Endothelial cell of umbilical vein (primary cell): ENCODE results near the gene OVOL1. TPM values are rescaled to one million over a fixed set of nuclear protein-coding genes. Genes with fewer than 3 reads are reported as not detected.

Experiments
- BruUV-seq: library from RNA; stranded (reverse); fragments of 400-500 nt; replicated peaks from 2 replicates; lab custom pipeline; 2021; lab: Mats Ljungman, UMichigan
- CTCF ChIA-PET: fragments of 300-600, 350-600 bp; sonication (Branson Sonifier 250); formaldehyde crosslinking; loops from one replicate; lab custom pipeline; 2021; ENCODE audit warnings: antibody characterized with exemption, inconsistent platforms; lab: Charles Lee
- POLR2A ChIA-PET: fragments of 300-600, 350-600 bp; sonication (Branson Sonifier 250); formaldehyde crosslinking; loops from one replicate; lab custom pipeline; 2021; ENCODE audit warnings: antibody characterized with exemption, inconsistent platforms; lab: Charles Lee
- DNase-seq: peaks from one replicate; pipeline ENCODE4 v3.0.0-alpha.2; 2011; ENCODE audit warnings: low read depth, low spot score
- FAIRE-seq: peaks from 2 replicates; lab custom pipeline; 2011; peaks lifted over from hg19 to GRCh38; lab: Jason Lieb, UNC
- H2AFZ ChIP-seq: 2 replicates; pipeline ENCODE4 v1.6.0; 2012; ENCODE audit warnings: low read depth, low read length, control low read depth, inconsistent platforms
- H3K27ac ChIP-seq: 2 replicates; pipeline ENCODE4 v1.5.1; 2011; ENCODE audit warnings: low read depth, mild to moderate bottlenecking, control low read depth, low read length, moderate library complexity; ENCODE audit not compliant: insufficient read depth
- H3K27me3 ChIP-seq, 2 experiments: 2 replicates each; pipeline versions ENCODE4 v1.6.0 to v1.6.1; 2011; ENCODE audit warnings: low read length in 2 of 2, mixed read lengths in 1 of 2; ENCODE audit not compliant: control insufficient read depth in 2 of 2, insufficient read depth in 2 of 2
- H3K36me3 ChIP-seq, 2 experiments: 2 replicates in 1 of 2; 3 replicates in 1 of 2; pipeline ENCODE4 v1.5.1; 2011; ENCODE audit warnings: low read length in 2 of 2, mild to moderate bottlenecking in 1 of 2, moderate library complexity in 1 of 2; ENCODE audit not compliant: control insufficient read depth in 2 of 2, insufficient read depth in 2 of 2; ENCODE audit errors: extremely low read depth in 1 of 2
- H3K4me1 ChIP-seq: 3 replicates; pipeline ENCODE4 v1.5.1; 2011; ENCODE audit warnings: mild to moderate bottlenecking, low read length; ENCODE audit not compliant: control insufficient read depth, insufficient read depth; ENCODE audit errors: extremely low read depth
- H3K4me2 ChIP-seq: 2 replicates; pipeline ENCODE4 v1.6.1; 2011; ENCODE audit warnings: low read length, control low read depth, mixed read lengths; ENCODE audit not compliant: insufficient read depth
- H3K4me3 ChIP-seq, 3 experiments: fragments of 200-600 bp in 1 of 3; sonication (generic), shearing (Covaris generic) in 1 of 3; replicated peaks in 1 of 3; 2 replicates each; pipeline ENCODE4 v1.5.1; 2011 to 2016; ENCODE audit warnings: control low read depth in 3 of 3, low read length in 3 of 3, mild to moderate bottlenecking in 2 of 3, inconsistent platforms in 1 of 3, low read depth in 1 of 3, moderate library complexity in 1 of 3; ENCODE audit not compliant: insufficient read depth in 1 of 3
- H3K79me2 ChIP-seq: 2 replicates; pipeline ENCODE4 v1.6.0; 2012; ENCODE audit warnings: low read length, inconsistent platforms; ENCODE audit not compliant: control insufficient read depth, insufficient read depth
- H3K9ac ChIP-seq: replicated peaks from 2 replicates; pipeline ENCODE3; 2011; ENCODE audit warnings: low read length, control low read depth; ENCODE audit not compliant: insufficient read depth; ENCODE audit errors: extremely low read depth
- H3K9me1 ChIP-seq: replicated peaks from 3 replicates; pipeline ENCODE4 v1.6.0; 2011; ENCODE audit warnings: mild to moderate bottlenecking, low read length; ENCODE audit not compliant: control insufficient read depth, insufficient read depth; ENCODE audit errors: extremely low read depth
- H3K9me3 ChIP-seq: replicated peaks from 2 replicates; pipeline ENCODE4 v1.5.1; 2012; ENCODE audit warnings: low read length, inconsistent platforms; ENCODE audit not compliant: control insufficient read depth, insufficient read depth
- H4K20me1 ChIP-seq: replicated peaks from 2 replicates; pipeline ENCODE3; 2011; ENCODE audit warnings: mild to moderate bottlenecking, low read length; ENCODE audit not compliant: control insufficient read depth, insufficient read depth; ENCODE audit errors: extremely low read depth
- JUN ChIP-seq: IDR thresholded peaks from 2 replicates; pipeline ENCODE4 v1.6.1; 2011; ENCODE audit warnings: borderline replicate concordance, low read depth; ENCODE audit not compliant: insufficient read length, insufficient read depth
- dilution Hi-C: fragments of 300-500 bp; cut with MboI; formaldehyde crosslinking; loops from one replicate; pipeline ENCODE4 v1.15.0; 2019; ENCODE audit warnings: low sequenced_read_pairs; ENCODE audit not compliant: extremely low pct_ligation_motif_present
- intact Hi-C: fragments of 100-400 bp; cut with micrococcal nuclease; formaldehyde crosslinking; loops from one replicate; pipeline ENCODE4 v1.10.0; 2022
- polyA plus RNA-seq, 4 experiments: library from polyadenylated mRNA; depleted of rRNA in 3 of 4; stranded (reverse) in 3 of 4; unstranded in 1 of 4; fragments of >200 nt; gene quantifications; 2 replicates each; pipeline versions ENCODE4 v1.2.1 to v1.2.3, GENCODE V29; 2011 to 2012; ENCODE audit warnings: missing spikeins in 1 of 4
- total RNA-seq: library from RNA; stranded (reverse); gene quantifications from 2 replicates; pipeline ENCODE4 v1.2.3, GENCODE V29; 2021
- TF ChIP-seq, protein P1 (sequence below): IDR thresholded peaks from 2 replicates; pipeline ENCODE4 v1.6.1; 2011; ENCODE audit not compliant: insufficient read depth, insufficient read length

The OVOL1 gene
- total and polyA plus RNA-seq, 2 donors (not counting 3 experiments of a cell fraction or from before 2014, with no cell fraction given), result not detected

DNA sequence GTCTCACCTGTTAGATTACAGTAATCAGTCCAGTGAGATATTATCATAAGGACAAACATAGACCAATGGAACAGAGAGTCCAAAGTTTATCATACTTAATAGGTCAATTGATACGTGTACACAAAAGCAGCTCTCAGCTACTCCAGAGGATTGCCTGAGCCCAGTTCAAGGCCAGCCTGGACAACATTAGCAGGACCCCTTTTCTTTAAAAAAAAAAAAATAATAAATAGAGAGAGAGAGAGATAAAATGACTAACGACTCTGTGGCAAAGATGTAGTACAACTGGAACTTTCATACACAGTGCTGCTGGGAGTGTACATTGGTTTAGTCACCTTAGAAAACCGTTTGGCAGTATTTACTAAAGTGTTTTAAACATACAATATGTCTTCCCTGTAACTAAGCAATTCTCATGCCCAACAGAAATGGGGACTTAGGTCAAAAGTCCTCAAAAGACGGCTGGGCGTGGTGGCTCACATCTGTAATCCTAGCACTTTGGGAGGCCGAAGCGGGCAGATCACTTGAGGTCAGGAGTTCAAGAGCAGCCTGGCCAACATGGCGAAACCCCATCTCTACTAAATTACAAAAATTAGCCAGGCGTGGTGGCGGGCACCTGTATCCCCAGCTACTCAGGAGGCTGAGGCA is 57.5 kb downstream of the OVOL1 start:
- no peak overlapping the region for H3K4me3 ChIP-seq
- no peaks in the 10 kb centered on the region for H3K27me3 ChIP-seq
- no peak overlapping the region for H3K4me2 ChIP-seq
- H3K27ac ChIP-seq, result no peak overlapping the region
- H3K9me3 ChIP-seq, result no peaks in the 10 kb centered on the region
- CTCF ChIA-PET, result interaction anchor here (1.6 to 2.5 kb wide), 2 partner anchors 12 to 64 kb away, joined by 5 to 9 read pairs; partner anchors contain the start of gene AP5B1
- no peaks in the 10 kb centered on the region for H4K20me1 ChIP-seq
- no peaks in the 10 kb centered on the region for H3K79me2 ChIP-seq
- intact Hi-C loops, result no loop called here
- H3K9ac ChIP-seq, result no peak overlapping the region
- FAIRE-seq (no peak), DNase-seq (no peak)
- no peaks in the 10 kb centered on the region for H3K4me1 ChIP-seq
- TF ChIP-seq, protein P1, sequence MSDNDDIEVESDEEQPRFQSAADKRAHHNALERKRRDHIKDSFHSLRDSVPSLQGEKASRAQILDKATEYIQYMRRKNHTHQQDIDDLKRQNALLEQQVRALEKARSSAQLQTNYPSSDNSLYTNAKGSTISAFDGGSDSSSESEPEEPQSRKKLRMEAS, result no peak
- no peak for TF ChIP-seq JUN
- no peak overlapping the region for H2AFZ ChIP-seq
- no peaks in the 10 kb centered on the region for H3K9me1 ChIP-seq
- dilution Hi-C loops, result no loop called here
- H3K36me3 ChIP-seq, result no peaks in the 10 kb centered on the region
- POLR2A ChIA-PET, result no interaction called here
- no TSS peak for BruUV-seq

Other genes with a start within 250 kb of the OVOL1 start
- 120 and 121 TPM in 2 replicates for gene LTBP3, start 228.7 kb upstream of the OVOL1 start, total RNA-seq
- gene LTBP3, start 228.7 kb upstream of the OVOL1 start, polyA plus RNA-seq, result 209 and 225 TPM in 2 replicates
- gene ZNRD2, start 216.6 kb upstream of the OVOL1 start, total RNA-seq, result 40.8 and 46.9 TPM in 2 replicates
- 96.2 and 96.7 TPM in 2 replicates for gene ZNRD2, start 216.6 kb upstream of the OVOL1 start, polyA plus RNA-seq
- gene FAM89B, start 214.5 kb upstream of the OVOL1 start, total RNA-seq, result 63.1 and 63.8 TPM in 2 replicates
- gene FAM89B, start 214.5 kb upstream of the OVOL1 start, polyA plus RNA-seq, result 153 and 193 TPM in 2 replicates
- gene EHBP1L1, start 211.0 kb upstream of the OVOL1 start, total RNA-seq, result 18.8 and 19.7 TPM in 2 replicates
- 12.7 and 18.5 TPM in 2 replicates for gene EHBP1L1, start 211.0 kb upstream of the OVOL1 start, polyA plus RNA-seq
- 0.60 and 1.3 TPM in 2 replicates for gene KCNK7, start 191.3 kb upstream of the OVOL1 start, total RNA-seq
- gene KCNK7, start 191.3 kb upstream of the OVOL1 start, polyA plus RNA-seq, result 0.17 and 0.19 TPM in 2 replicates
- gene MAP3K11, start 172.8 kb upstream of the OVOL1 start, total RNA-seq, result 160 and 182 TPM in 2 replicates
- 131 and 148 TPM in 2 replicates for gene MAP3K11, start 172.8 kb upstream of the OVOL1 start, polyA plus RNA-seq
- 53.8 and 53.9 TPM in 2 replicates for gene PCNX3, start 171.3 kb upstream of the OVOL1 start, total RNA-seq
- 42.6 and 53.5 TPM in 2 replicates for gene PCNX3, start 171.3 kb upstream of the OVOL1 start, polyA plus RNA-seq
- gene SIPA1, start 149.0 kb upstream of the OVOL1 start, total RNA-seq, result 119 and 128 TPM in 2 replicates
- gene SIPA1, start 149.0 kb upstream of the OVOL1 start, polyA plus RNA-seq, result 67.5 and 96.5 TPM in 2 replicates
- 105 and 106 TPM in 2 replicates for gene RELA, start 124.1 kb upstream of the OVOL1 start, total RNA-seq
- 78.7 and 89.5 TPM in 2 replicates for gene RELA, start 124.1 kb upstream of the OVOL1 start, polyA plus RNA-seq
- 48.8 and 50.2 TPM in 2 replicates for gene KAT5, start 74.8 kb upstream of the OVOL1 start, total RNA-seq
- 31.4 and 35.8 TPM in 2 replicates for gene KAT5, start 74.8 kb upstream of the OVOL1 start, polyA plus RNA-seq
- 46.4 and 62.0 TPM in 2 replicates for gene RNASEH2C, start 66.3 kb upstream of the OVOL1 start, total RNA-seq
- 110 and 113 TPM in 2 replicates for gene RNASEH2C, start 66.3 kb upstream of the OVOL1 start, polyA plus RNA-seq
- gene AP5B1, start 6.1 kb upstream of the OVOL1 start, total RNA-seq, result 15.3 and 15.5 TPM in 2 replicates
- gene AP5B1, start 6.1 kb upstream of the OVOL1 start, polyA plus RNA-seq, result 9.2 and 13.0 TPM in 2 replicates
- gene SNX32, start 46.9 kb downstream of the OVOL1 start, total RNA-seq, result 1.0 TPM in 1 of 2 replicates, not detected in the other
- gene SNX32, start 46.9 kb downstream of the OVOL1 start, polyA plus RNA-seq, result 0.19 and 0.29 TPM in 2 replicates
- 1,783 and 1,844 TPM in 2 replicates for gene CFL1, start 71.1 kb downstream of the OVOL1 start, total RNA-seq
- gene CFL1, start 71.1 kb downstream of the OVOL1 start, polyA plus RNA-seq, result 2,403 and 2,689 TPM in 2 replicates
- 68.4 and 76.9 TPM in 2 replicates for gene MUS81, start 73.4 kb downstream of the OVOL1 start, total RNA-seq
- gene MUS81, start 73.4 kb downstream of the OVOL1 start, polyA plus RNA-seq, result 57.9 and 64.5 TPM in 2 replicates
- 76.5 and 81.7 TPM in 2 replicates for gene EFEMP2, start 85.7 kb downstream of the OVOL1 start, total RNA-seq
- 207 and 259 TPM in 2 replicates for gene EFEMP2, start 85.7 kb downstream of the OVOL1 start, polyA plus RNA-seq
- not detected in 2 replicates for gene CTSW, start 92.8 kb downstream of the OVOL1 start, total RNA-seq
- not detected in 2 replicates for gene CTSW, start 92.8 kb downstream of the OVOL1 start, polyA plus RNA-seq
- gene FIBP, start 101.4 kb downstream of the OVOL1 start, total RNA-seq, result 88.5 and 105 TPM in 2 replicates
- gene FIBP, start 101.4 kb downstream of the OVOL1 start, polyA plus RNA-seq, result 162 and 210 TPM in 2 replicates
- 103 and 105 TPM in 2 replicates for gene CCDC85B, start 103.6 kb downstream of the OVOL1 start, total RNA-seq
- gene CCDC85B, start 103.6 kb downstream of the OVOL1 start, polyA plus RNA-seq, result 107 and 132 TPM in 2 replicates
- 52.6 and 53.8 TPM in 2 replicates for gene FOSL1, start 113.3 kb downstream of the OVOL1 start, total RNA-seq
- 16.6 and 18.1 TPM in 2 replicates for gene FOSL1, start 113.3 kb downstream of the OVOL1 start, polyA plus RNA-seq
- gene C11orf68, start 132.0 kb downstream of the OVOL1 start, total RNA-seq, result 32.8 and 35.6 TPM in 2 replicates
- gene C11orf68, start 132.0 kb downstream of the OVOL1 start, polyA plus RNA-seq, result 66.5 and 84.8 TPM in 2 replicates
- gene DRAP1, start 132.4 kb downstream of the OVOL1 start, total RNA-seq, result 114 and 118 TPM in 2 replicates
- gene DRAP1, start 132.4 kb downstream of the OVOL1 start, polyA plus RNA-seq, result 73.5 and 74.9 TPM in 2 replicates
- not detected in 2 replicates for gene TSGA10IP, start 158.4 kb downstream of the OVOL1 start, total RNA-seq
- gene TSGA10IP, start 158.4 kb downstream of the OVOL1 start, polyA plus RNA-seq, result not detected in 2 replicates
- 58.9 and 62.7 TPM in 2 replicates for gene SART1, start 174.7 kb downstream of the OVOL1 start, total RNA-seq
- 17.3 and 21.8 TPM in 2 replicates for gene SART1, start 174.7 kb downstream of the OVOL1 start, polyA plus RNA-seq
- gene EIF1AD, start 215.1 kb downstream of the OVOL1 start, total RNA-seq, result 39.7 and 42.4 TPM in 2 replicates
- 35.7 and 39.3 TPM in 2 replicates for gene EIF1AD, start 215.1 kb downstream of the OVOL1 start, polyA plus RNA-seq
- 246 and 269 TPM in 2 replicates for gene BANF1, start 215.4 kb downstream of the OVOL1 start, total RNA-seq
- gene BANF1, start 215.4 kb downstream of the OVOL1 start, polyA plus RNA-seq, result 367 and 376 TPM in 2 replicates
- 0.46 and 0.92 TPM in 2 replicates for gene CST6, start 224.9 kb downstream of the OVOL1 start, total RNA-seq
- 2.2 and 2.5 TPM in 2 replicates for gene CST6, start 224.9 kb downstream of the OVOL1 start, polyA plus RNA-seq
- gene CATSPER1, start 239.4 kb downstream of the OVOL1 start, total RNA-seq, result 1.0 and 1.3 TPM in 2 replicates
- gene CATSPER1, start 239.4 kb downstream of the OVOL1 start, polyA plus RNA-seq, result 0.68 and 0.89 TPM in 2 replicates